ENCODE measurements around the gene KLF14.

DNA sequence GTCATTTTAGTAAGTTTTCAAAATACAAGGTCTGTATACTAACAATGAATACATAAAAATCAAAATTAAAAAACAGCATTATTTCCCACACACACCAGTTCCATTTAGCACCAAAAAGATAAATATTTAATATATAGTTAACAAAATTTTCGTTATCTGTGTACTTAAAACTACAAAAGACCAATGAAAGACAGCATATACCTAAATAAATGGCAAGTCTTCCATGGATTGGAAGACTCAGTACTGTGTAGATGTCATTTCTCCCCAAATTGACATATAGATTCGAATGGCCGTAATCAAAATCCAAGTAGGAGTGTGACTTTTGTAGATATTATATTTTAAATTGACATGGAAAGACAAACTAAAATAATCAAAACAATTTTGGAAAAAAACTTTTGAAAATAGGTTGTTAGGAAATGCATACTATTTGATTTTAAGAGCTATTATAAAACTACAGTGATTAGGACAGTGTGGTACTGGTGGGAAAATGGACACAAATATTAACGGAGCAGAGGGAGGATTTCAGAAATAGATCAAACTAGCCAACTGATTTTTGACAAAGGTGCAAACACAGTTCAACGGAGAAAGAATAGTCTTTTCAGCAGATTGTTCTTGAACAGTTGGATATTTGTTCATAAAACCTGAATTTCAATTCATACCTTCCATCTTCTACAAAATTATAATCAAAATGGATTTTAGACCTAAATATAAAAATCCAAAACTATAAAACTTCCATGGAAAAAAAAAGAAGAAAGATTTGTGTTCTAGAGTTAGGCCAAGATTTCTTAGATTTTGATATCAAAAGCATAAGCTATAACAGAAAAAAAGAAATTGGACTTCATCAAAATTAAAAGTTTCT lies 14.8 kb upstream of the KLF14 start:
- TF ChIP-seq, protein P1, sequence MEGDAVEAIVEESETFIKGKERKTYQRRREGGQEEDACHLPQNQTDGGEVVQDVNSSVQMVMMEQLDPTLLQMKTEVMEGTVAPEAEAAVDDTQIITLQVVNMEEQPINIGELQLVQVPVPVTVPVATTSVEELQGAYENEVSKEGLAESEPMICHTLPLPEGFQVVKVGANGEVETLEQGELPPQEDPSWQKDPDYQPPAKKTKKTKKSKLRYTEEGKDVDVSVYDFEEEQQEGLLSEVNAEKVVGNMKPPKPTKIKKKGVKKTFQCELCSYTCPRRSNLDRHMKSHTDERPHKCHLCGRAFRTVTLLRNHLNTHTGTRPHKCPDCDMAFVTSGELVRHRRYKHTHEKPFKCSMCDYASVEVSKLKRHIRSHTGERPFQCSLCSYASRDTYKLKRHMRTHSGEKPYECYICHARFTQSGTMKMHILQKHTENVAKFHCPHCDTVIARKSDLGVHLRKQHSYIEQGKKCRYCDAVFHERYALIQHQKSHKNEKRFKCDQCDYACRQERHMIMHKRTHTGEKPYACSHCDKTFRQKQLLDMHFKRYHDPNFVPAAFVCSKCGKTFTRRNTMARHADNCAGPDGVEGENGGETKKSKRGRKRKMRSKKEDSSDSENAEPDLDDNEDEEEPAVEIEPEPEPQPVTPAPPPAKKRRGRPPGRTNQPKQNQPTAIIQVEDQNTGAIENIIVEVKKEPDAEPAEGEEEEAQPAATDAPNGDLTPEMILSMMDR (IDR thresholded peaks at IDR 0.05), result no peak
- TF ChIP-seq POLR2A (IDR thresholded peaks at IDR 0.05) (no peak), EP300 (IDR thresholded peaks at IDR 0.05) (no peak)

Measured in ovary (tissue), 3 donors.